GM18907 (cell line): ENCODE measurements around the gene TMEM62.

ENCODE experiments used
- ATAC-seq: cut with Tn5 transposase; IDR thresholded peaks from one replicate; pipeline ENCODE4 v1.9.1; 2021; ENCODE audit warnings: mild to moderate bottlenecking, moderate library complexity; ENCODE audit not compliant: unreplicated experiment

TMEM62 gene

DNA sequence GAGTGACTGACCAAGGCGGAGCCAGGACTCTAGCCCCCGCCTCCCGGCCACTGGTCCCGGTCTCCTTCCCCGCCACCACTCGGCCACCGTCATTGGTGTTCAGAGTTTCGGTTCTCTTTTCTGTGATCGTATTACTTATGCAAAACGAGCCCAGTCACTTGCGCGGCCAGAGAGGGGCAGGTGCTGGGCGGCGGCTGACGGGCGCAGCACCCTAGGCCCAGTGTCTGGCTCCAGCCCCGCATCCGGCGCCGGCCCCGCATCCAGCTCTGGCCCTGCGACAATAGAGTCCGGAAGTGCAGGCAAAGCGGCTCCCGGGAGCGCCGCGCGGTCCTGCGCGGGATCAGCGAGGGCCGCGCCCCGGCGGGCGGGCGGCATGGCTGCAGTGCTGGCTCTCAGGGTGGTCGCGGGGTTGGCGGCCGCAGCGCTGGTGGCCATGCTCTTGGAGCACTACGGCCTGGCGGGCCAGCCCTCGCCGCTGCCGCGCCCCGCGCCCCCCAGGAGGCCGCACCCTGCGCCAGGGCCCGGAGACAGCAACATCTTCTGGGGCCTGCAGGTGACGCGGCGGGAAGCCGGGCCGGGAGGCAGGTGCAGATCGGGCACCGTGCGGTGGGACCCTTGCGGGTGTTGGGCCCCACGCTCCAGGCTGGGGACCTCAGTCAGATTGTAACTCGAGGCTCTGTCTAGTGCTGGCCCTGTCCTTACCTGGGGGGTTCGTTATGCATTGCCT lies at the start of gene TMEM62:
Gene TMEM62 (plus strand): TSS at position 157 of the 727 bp plus-strand sequence. CDS start 217 bp downstream, at position 374.
- peak; percentile 95 for ATAC-seq

DNA sequence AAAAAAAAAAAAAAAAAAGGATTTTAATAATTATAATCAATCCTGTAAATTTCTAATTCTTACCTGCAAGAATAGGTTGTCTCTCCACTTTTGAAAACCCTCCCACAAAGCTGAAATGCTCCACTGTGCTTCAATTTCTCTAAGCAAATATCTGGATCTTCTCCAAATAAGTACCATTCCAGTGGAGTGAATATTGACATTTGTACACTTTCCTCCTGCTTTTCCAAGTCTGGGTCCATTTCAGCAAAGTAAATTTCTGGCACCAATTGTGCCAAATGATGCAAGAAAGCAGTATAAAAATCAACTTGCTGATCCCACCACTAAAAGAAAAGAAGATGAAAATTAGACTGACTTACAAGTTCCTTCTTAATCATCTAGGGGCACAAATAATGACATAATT lies 47.5 kb upstream of the TMEM62 start:
- no peak for ATAC-seq

DNA sequence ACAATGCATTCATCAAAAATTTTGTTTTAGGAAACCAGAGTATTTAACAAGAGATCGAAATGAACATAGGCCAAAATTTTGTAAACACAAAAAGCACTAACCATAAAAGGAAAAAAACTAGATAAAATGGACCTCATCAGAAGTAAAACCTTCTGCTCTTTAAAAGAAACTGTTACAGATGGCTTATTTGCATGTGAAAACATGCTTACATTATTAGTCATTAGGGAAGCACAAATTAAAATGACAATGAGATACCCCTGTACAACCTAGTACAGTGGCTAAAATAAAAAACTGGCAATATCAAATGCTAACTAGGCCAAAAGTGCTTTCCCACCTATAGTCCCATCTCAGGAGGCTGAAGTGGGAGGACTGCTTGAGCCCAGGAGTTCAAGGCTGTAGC lies 46.8 kb upstream of the TMEM62 start:
- no peak for ATAC-seq

DNA sequence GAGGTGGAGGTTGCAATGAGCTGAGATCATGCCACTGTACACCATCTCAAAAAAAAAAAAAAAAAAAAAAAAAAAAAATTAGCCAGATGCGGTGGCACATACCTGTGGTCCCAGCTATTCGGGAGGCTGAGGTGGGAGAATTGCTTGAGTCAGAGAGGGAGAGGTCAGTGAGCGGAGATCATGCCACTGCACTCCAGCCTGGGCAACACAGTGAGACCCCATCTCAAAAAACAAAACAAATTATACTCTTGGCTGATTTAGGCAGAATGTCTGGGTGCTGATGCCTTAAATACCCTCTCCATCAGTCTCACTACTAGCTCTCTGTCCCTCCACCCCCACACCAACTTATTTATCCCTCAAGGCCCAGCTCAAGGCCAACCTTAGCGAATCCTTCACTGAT lies 41.5 kb upstream of the TMEM62 start:
- no peak for ATAC-seq

DNA sequence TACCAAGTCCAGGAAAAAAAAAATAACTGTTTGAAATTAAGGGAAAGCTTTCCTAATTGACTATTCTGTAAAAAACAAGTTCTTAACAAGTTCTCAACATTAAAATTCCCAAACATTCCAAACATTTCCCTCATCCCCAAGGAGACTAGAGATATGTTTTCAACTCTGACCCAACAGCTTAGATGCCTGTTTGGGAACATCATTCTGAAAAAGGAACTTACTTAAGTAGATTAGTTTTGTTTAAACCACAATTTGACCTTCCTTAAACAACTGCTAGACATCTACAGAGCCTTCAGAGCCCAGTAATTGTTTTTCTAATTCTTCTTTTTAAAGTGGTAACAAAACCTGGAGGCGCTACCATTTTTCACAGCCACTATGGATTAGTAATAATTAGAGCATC lies 40.4 kb upstream of the TMEM62 start:
- ATAC-seq, result no peak

DNA sequence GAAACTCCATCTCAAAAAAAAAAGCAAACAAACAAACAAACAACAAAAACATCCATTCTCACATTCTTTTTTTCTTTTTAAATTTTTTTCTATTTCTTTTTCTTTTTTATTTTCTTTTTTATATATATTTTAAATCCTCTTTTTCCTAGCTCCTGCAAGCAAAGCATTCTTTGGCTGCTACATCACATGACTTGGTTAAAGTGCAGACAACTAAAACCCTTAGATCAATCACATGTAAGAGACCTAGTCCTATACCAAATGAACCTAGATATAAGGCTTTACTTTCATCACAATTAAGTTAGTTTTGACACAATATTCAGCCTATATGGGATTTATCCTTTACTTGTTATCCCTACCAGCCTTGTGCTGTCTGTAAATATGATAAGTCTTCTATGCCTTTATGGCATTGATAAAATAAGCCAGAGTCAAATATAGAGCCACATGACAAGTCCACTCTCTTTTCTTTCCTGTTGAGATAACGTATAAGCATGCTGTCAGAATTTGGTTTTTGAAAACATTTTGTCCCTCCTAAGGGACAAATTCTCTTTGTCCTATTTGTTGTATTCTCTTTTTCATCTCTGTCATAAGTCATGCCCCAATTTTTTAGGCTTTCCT lies 38.9 kb upstream of the TMEM62 start:
- no peak for ATAC-seq

DNA sequence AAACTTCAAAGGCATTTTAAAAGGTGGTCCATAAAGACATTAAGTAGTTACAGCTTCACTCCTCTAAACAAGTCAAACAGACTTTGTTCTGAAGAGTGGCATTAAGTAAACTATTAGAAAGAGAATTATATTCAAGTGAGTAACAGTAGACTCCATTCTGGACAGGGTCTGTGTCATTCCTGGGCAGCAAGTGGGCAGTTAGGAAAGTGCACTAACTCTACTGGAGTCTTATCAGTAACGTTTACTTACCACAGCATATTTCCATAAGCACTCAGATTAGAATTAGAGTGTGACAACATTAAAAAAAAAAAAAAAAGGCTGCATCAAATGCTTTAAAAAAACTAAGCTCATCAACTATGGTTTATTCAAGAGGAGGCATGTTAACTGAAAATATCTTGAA lies 38.1 kb upstream of the TMEM62 start:
- ATAC-seq, result no peak

DNA sequence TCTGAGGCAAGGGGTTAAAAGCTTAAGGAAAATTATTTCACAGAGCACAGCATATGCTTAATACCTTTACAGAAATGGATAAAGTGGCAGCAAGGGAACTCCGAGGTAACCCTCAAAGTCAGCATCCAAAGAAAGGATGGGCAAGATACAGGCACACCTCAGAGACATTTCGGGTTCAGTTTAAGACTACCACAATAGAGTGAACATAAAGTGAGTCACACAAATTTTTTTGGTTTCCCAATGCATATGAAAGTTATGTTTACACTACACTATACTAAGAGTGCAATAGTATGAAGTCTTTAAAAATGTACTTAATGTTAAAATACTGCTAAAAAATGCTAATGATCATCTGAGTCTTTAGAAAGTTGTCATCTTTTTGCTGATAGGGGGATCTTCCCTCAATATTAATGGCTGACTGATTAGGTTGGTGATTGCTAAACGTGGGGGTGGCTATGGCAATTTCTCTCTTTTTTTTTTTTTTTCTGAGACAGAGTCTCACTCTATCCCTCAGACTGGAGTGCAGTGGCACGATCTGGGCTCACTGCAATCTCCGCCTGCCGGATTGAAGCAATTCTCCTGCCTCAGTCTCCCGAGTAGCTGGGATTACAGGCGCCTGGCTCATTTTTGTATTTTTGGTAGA lies 37.6 kb upstream of the TMEM62 start:
- no peak for ATAC-seq

DNA sequence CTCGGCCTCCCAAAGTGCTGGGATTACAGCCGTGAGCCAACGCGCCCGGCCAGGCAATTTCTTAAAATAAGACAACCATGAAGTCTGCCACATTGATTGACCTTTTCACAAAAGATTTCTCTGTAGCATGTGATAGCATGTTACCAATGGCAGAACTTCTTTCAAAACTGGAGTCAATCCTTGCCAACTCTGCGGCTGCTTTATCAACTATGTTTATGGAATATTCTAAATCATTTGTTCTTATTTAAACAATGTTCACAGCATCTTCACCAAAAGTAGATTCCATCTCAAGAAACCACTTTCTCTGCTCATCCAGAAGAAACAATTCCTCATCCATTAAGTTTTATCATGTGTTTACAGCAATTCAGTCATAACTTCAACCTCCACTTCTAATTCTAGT lies 37.0 kb upstream of the TMEM62 start:
- no peak for ATAC-seq

DNA sequence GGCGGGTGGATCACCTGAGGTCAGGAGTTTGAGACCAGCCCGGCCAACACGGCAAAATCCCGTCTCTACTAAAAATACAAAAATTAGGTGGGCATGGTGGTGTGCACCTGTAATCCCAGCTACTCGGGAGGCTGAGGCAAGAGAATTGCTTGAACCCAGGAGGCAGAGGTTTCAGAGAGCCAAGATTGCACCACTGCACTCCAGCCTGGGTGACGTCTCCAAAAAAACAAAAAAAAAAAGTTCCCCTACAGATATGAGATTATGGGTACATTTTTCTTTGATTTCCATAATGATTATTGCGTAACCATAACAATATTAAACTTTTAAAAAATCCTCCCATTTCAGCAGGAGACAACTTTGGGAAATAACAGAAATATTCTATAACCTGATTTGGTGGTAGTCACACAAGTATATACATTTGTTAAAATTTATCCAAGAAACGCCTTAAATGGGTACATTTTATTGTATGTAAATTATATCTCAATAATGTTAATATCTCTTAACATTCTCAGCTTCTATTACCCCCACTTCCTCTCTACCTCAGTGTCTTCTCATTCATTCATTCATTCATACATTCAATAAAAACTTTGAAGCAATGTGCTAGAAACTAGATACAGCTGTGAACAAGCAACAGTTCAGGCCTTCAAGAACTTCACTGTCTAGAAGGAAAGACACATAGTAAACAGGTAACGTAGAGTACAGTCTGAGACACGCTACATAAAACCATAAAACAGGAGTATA lies 34.1 kb upstream of the TMEM62 start:
- ATAC-seq, result no peak

DNA sequence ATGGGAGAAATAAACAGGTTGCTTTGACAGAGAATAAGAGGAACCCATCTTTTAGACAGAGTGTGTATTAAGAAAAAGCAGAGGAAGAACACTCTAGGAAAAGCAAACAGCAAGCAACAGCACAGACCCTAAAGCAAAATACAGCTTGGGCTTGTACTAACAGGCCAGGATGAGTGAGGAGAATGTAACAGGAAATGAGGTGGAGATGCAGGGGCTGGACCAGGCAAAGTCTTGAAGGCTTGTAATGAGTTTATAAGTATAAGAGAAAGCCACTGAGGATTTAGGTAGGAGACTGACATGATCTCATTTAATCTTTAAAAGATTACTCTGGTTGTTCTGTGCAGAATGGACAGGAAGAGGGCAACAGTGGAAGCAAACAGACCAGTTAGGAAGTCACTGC lies 32.4 kb upstream of the TMEM62 start:
- ATAC-seq, result no peak

DNA sequence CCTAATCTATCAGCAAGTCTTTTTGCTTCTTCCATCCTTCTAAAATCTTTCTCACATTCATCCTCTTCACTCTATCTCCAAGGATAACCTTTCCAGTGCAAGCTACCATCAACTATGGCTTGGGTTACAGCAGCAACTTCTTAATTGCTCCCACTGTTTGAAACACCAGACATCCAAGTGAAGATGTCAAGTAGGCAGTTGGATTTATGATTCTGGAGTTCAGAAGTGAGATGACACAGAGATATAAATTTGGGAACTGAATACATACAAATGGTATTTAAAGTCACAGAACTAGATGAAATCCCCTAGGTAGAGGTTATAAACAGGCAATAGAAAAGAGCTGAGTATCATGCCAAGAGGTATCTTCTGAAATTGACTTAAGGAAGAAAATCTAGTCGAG lies 31.2 kb upstream of the TMEM62 start:
- no peak for ATAC-seq

DNA sequence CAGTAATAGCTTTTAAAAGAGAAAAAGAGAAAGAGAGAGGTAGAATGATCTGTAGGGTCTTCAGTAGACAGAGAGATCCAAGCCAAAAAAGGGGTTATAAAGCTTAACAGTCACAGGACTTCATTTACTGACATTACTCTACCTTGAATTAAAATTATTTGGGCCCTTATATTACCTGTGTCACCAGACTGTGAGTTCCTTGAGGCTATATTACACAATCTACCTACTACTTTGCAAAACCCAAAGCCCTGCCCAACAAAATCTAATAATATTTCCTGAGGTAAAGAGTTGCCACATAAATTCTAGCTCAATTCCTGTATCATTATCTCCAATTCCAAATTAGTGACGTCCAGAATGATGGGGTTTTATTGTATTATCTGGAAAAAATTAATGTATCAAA lies 29.5 kb upstream of the TMEM62 start:
- no peak for ATAC-seq

DNA sequence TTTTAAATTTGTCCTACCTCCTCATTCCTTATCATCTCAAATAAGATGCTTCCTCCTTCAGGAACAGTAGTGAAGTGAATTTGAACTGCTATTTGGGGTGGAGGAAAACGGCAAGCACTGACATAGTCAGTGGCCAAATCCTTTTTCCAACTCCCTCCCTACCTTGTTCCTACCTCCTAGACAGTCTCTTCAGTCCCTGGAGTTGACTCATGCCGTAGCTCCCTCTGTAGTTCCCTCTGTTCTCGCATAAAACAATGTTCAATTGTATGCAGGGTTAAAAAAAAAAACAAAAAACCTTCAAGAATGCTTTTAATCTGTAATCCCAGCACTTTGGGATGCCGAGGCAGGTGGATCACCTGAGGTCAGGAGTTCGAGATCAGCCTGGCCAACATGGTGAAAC lies 29.0 kb upstream of the TMEM62 start:
- no peak for ATAC-seq

DNA sequence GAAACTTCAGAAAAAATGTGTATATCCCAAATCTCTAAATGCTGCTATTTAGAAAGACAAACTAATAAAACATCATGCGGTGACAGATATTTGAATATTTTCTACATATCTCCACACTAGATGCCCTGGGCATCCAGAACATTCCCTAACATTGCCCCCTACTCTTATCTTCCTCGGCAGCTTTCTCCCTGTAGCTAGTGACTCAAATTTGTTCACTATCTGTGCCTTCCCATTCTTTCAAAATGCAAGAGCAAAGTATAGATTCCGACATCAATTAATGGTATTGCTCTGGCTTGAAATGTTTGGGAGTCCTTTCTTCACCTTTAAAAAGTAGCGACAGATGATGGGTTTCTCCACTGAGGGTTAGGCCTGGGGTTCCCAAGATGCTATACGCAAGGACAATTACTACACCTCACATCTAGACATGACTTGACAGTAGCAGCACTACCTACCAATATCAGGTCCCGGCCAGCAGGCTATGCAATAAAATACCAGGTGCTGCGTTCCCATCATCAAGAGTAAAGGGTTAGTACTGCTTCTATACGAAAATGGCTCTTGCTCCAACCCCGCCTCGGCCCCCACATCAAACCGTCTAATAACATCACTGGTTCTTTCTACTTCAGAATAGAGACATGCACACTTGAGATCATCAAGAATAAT lies 28.2 kb upstream of the TMEM62 start:
- peak; percentile 32 for ATAC-seq

DNA sequence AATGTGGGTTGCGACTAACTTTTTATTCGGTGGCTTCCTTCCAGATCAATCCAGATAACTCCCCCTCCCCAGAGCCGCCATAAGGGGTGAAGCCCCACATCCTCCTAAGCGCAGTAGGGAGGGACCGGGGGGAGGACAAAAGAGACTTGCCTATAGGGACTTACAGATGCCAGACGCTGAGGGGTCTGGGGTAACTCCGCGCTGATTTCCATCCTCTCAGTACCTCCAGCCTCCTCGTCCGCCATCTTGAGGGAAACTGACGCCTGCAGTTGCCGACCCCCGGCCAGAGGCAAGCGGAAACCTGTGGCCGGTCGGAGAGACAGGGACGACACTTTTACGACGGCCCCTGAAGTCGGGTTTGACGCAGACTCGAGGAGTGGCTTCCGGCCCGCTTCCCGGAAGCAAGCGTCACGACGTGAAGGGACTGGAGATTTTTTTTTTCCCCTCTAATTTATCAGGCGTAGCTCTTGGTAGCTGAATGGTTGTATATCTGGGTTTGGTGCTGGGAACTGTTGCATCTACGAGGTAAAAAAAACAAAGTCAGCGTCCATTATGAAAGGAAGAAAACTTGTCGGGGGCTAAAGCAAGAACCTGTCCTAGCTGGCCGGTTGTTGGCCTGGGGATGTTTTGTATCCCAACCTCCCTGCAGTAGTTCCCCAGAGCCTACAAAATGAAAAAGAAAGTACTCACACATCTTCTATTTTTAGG lies 27.5 kb upstream of the TMEM62 start, which contains the start of gene UBR1:
Gene UBR1 (minus strand): TSS at position 261 of the 708 bp plus-strand sequence. CDS start 16 bp downstream, at position 245.
- ATAC-seq, result peak; percentile 83

DNA sequence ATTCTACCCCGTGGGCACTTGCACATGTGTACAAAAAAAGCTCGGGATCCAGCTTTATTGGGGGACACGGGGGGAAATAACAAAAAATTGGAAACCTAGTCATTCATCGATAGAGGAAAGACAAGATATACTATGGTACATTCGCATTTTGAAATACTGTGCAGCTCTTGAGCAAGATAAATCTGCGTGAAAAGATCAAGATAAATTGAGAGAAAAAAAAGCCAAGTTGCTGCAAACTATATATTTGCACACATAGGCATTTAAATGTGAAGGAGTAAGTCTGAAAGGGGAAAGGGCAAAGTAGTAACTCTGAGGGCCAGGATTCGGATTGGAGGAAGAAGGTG lies 26.9 kb upstream of the TMEM62 start:
- ATAC-seq, result no peak

DNA sequence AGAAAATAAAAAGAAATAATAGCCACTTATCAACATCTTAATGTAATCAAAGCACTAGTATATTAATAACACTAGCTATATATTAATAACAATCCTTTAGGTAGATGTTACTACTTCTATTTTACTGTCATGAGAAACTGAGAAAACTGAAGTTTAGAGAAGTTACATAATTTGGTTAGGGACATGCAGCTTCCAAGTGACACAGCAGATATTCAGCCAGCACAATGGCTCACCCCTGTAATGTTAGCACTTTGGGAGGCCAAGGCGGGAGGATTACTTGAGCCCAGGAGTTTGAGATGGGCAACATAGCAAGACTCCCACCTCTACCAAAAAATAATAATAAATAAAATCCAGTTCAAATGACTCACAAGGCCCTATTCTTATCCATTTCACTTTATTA lies 25.6 kb upstream of the TMEM62 start:
- no peak for ATAC-seq

DNA sequence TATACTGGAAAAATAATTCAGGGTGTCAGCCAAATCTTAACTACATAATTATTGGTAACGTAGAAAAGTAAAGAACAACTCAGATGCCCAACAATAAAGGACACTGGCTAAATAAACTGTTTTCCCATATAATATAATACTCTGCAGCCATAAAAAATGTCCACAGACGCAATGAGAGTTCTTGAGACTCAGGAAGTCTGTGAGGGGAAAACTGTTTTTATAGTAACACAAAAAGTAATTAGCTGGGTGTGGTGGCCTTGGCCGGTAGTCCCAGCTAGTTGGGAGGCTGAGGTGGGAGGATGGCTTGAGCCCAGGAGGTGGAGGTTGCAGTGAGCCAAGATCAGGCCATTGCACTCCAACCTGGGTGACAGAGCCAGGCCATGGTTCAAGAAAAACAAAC lies 22.0 kb upstream of the TMEM62 start:
- ATAC-seq, result no peak

DNA sequence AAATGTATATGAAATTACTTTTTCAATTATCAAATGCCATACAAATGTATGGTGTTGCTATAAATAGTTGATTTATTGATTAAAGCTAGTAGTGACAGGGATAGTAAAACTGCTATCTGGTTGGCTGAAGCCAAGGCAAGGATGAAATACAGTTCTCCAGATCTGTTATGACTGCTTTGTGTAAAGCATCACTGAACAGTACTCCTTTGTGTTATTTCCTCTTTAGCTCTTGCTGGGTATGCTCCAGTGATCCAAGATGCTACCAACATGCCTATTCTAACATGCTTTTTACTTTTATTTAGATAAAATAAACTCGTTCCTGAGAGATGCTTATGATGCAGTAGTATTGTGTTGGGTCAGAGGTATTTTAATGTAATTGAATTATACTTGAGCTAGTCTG lies 15.1 kb upstream of the TMEM62 start:
- no peak for ATAC-seq
